ENCODE measurements around the gene TUBD1. TPM values are rescaled to one million over a fixed set of nuclear protein-coding genes. Genes with fewer than 3 reads are reported as not detected.
"Not testable (repeated sequence)": the region's sequence is repeated elsewhere in the genome, so short reads cannot be mapped to it uniquely, and the experiment has no call there.

Gene TUBD1
- total and polyA plus RNA-seq, 2 of the 13 experiments (the other 11 are each of a cell fraction or from before 2014, with no cell fraction given), result 18.2 to 25.9 TPM

DNA sequence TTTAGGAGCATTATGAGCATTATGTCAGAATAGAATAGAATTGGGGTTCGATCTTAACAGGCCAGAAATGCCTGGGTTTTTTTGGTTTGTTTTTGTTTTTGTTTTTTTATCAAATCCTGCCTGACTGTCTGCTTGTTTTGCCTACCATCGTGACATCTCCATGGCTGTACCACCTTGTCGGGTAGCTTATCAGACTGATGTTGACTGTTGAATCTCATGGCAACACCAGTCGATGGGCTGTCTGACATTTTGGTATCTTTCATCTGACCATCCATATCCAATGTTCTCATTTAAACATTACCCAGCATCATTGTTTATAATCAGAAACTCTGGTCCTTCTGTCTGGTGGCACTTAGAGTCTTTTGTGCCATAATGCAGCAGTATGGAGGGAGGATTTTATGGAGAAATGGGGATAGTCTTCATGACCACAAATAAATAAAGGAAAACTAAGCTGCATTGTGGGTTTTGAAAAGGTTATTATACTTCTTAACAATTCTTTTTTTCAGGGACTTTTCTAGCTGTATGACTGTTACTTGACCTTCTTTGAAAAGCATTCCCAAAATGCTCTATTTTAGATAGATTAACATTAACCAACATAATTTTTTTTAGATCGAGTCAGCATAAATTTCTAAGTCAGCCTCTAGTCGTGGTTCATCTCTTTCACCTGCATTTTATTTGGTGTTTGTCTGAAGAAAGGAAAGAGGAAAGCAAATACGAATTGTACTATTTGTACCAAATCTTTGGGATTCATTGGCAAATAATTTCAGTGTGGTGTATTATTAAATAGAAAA is 51.5 kb downstream of the TUBD1 start (continued):
- TF ChIP-seq, protein P1, sequence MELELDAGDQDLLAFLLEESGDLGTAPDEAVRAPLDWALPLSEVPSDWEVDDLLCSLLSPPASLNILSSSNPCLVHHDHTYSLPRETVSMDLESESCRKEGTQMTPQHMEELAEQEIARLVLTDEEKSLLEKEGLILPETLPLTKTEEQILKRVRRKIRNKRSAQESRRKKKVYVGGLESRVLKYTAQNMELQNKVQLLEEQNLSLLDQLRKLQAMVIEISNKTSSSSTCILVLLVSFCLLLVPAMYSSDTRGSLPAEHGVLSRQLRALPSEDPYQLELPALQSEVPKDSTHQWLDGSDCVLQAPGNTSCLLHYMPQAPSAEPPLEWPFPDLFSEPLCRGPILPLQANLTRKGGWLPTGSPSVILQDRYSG (CRISPR knock-in tag; IDR thresholded peaks at IDR 0.05), result 0 out of 2 replicates have a peak, but pooled peaks have one; percentile 56
- TF ChIP-seq YEATS4 (CRISPR knock-in tag; IDR thresholded peaks at IDR 0.05; ENCODE audit: borderline replicate concordance), result 0 out of 2 replicates have a peak, but pooled peaks have one; percentile 19
- peak; percentile 71; the same call in 1 of the 2 replicates for TF ChIP-seq ZC3H4 (CRISPR knock-in tag; IDR thresholded peaks at IDR 0.05; ENCODE audit: borderline replicate concordance)
- not testable (repeated sequence) for TF ChIP-seq SOX6, FOXA1 (IDR thresholded peaks at IDR 0.05)
- TF ChIP-seq SOX6 (CRISPR knock-in tag; IDR thresholded peaks at IDR 0.05), result 0 out of 2 replicates have a peak, but pooled peaks have one; percentile 12
- 0 out of 2 replicates have a peak, but pooled peaks have one; percentile 14 for TF ChIP-seq NKX3-1 (CRISPR knock-in tag; IDR thresholded peaks at IDR 0.05)
- TF ChIP-seq NFIC (IDR thresholded peaks at IDR 0.05; ENCODE audit: low read length), result peak; percentile 30; the same call in 1 of the 2 replicates
- TF ChIP-seq MBD4 (IDR thresholded peaks at IDR 0.05; ENCODE audit: borderline replicate concordance, low read length), result 0 out of 2 replicates have a peak, but pooled peaks have one; percentile 27
- TF ChIP-seq MAFK (conservative IDR thresholded peaks at IDR 0.05 in 1 of 2, IDR thresholded peaks at IDR 0.05 in 1 of 2; ENCODE audit: low read length in 2 of 2), result peak; percentile 81
- peak in 1 of 2 experiments; percentile 32; a peak in 1 of 4 replicates for TF ChIP-seq KLF16 (CRISPR knock-in tag; IDR thresholded peaks at IDR 0.05)
- 0 out of 2 replicates have a peak, but pooled peaks have one; percentile 27 for TF ChIP-seq TEF (CRISPR knock-in tag; IDR thresholded peaks at IDR 0.05)
- TF ChIP-seq SSRP1 (CRISPR knock-in tag; IDR thresholded peaks at IDR 0.05), result 0 out of 2 replicates have a peak, but pooled peaks have one; percentile 3
- TF ChIP-seq ZNF562 (CRISPR knock-in tag; IDR thresholded peaks at IDR 0.05; ENCODE audit: borderline replicate concordance), result peak; percentile 22; the same call in 1 of the 2 replicates
- peak; percentile 42; the same call in 1 of the 2 replicates for TF ChIP-seq ZNF335 (CRISPR knock-in tag; IDR thresholded peaks at IDR 0.05)
- TF ChIP-seq FOXA1 (CRISPR knock-in tag; IDR thresholded peaks at IDR 0.05), result 0 out of 2 replicates have a peak, but pooled peaks have one; percentile 41
- peak; percentile 68 for TF ChIP-seq RBFOX2 (IDR thresholded peaks at IDR 0.05; ENCODE audit: low read depth, low read length)
- peak; percentile 53 for TF ChIP-seq AFF4 (CRISPR knock-in tag; IDR thresholded peaks at IDR 0.05)
- 0 out of 2 replicates have a peak, but pooled peaks have one; percentile 18 for TF ChIP-seq IRF2 (CRISPR knock-in tag; IDR thresholded peaks at IDR 0.05)
